Body of pancreas (tissue), 4 donors: ENCODE results near the gene TRIM32.

ENCODE experiments used
- POLR2A ChIP-seq, 3 donors: fragments of 450-650 bp; IDR thresholded peaks; one replicate each; pipeline ENCODE4 v1.6.1; 2016; ENCODE audit warnings: antibody characterized with exemption in 3 of 3, mild to moderate bottlenecking in 2 of 3
- TF ChIP-seq, protein P1 (sequence below), 7 experiments: fragments of 450-650 bp in 4 of 7; fragments of 200-600 bp in 3 of 7; sonication (generic) in 3 of 7; IDR thresholded peaks; one replicate each; pipeline ENCODE4 v1.5.1; 2016 to 2019; ENCODE audit warnings: antibody characterized with exemption in 7 of 7

DNA sequence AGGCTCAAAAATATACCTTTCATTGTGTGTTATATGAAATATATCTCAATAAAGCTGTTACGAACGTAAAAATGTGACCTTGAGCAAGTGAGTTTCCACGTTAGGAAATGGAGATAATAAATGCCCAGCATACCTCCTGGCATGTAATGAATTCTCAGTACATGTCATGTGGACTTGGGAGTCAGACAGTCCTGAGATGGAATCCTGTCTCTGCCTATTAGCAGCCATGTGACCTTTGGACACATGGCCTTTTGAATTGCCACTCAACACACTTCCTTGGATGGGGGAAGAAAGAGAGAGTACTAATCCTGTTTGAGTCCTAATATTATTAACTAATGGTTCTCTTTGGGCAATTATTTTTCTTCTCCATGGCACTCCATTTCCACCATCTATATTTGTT, 25.7 kb downstream of the TRIM32 start:
- TF ChIP-seq, protein P1, sequence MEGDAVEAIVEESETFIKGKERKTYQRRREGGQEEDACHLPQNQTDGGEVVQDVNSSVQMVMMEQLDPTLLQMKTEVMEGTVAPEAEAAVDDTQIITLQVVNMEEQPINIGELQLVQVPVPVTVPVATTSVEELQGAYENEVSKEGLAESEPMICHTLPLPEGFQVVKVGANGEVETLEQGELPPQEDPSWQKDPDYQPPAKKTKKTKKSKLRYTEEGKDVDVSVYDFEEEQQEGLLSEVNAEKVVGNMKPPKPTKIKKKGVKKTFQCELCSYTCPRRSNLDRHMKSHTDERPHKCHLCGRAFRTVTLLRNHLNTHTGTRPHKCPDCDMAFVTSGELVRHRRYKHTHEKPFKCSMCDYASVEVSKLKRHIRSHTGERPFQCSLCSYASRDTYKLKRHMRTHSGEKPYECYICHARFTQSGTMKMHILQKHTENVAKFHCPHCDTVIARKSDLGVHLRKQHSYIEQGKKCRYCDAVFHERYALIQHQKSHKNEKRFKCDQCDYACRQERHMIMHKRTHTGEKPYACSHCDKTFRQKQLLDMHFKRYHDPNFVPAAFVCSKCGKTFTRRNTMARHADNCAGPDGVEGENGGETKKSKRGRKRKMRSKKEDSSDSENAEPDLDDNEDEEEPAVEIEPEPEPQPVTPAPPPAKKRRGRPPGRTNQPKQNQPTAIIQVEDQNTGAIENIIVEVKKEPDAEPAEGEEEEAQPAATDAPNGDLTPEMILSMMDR (IDR thresholded peaks at IDR 0.05), result no peak
- TF ChIP-seq POLR2A (IDR thresholded peaks at IDR 0.05), result no peak
